Measurements from ENCODE around the gene CFAP119. TPM values are rescaled to one million over a fixed set of nuclear protein-coding genes. Genes with fewer than 3 reads are reported as not detected.
A peak's percentile ranks its signal among the peaks of the same experiment; 100 is the strongest.

Gene CFAP119
- total and polyA plus RNA-seq, 9 of the 15 experiments (the other 6 are each of a cell fraction or from before 2014, with no cell fraction given), result 5.5 to 33.7 (median 9.6) TPM

DNA sequence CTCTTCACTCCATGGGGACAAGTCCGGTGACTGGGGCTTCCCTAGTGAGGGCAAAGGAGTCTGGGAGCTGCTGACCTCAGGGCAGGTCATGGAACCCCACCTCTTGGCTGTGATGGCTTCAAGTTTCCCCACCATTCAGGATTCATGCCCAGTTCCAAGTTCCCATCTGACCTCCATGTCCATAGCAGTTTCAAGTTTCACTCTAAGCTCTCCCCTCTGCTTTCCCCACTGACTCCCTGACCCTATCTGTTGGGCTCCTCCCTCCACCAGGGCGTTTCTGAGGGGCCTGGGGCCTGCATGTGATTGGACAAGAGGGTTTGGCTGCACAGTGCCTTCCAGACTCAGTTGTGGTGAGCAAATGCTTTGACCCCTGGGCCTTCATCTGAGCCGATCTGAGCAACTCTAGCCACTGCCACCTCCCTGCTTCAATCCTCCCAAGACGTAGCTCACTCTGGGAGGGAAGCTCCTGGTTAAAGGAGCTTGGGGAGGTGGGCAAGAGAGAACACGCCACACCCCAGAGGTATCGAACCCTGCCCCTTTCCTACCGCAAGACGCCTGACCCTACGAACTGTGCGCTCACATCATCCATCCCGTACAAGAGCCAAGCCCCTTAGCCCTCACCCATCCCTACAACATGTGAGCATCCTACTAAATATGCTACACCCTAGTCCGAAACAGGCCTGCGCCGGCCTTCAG, 16.8 kb upstream of the CFAP119 start (continued):
- TF ChIP-seq, protein P1, sequence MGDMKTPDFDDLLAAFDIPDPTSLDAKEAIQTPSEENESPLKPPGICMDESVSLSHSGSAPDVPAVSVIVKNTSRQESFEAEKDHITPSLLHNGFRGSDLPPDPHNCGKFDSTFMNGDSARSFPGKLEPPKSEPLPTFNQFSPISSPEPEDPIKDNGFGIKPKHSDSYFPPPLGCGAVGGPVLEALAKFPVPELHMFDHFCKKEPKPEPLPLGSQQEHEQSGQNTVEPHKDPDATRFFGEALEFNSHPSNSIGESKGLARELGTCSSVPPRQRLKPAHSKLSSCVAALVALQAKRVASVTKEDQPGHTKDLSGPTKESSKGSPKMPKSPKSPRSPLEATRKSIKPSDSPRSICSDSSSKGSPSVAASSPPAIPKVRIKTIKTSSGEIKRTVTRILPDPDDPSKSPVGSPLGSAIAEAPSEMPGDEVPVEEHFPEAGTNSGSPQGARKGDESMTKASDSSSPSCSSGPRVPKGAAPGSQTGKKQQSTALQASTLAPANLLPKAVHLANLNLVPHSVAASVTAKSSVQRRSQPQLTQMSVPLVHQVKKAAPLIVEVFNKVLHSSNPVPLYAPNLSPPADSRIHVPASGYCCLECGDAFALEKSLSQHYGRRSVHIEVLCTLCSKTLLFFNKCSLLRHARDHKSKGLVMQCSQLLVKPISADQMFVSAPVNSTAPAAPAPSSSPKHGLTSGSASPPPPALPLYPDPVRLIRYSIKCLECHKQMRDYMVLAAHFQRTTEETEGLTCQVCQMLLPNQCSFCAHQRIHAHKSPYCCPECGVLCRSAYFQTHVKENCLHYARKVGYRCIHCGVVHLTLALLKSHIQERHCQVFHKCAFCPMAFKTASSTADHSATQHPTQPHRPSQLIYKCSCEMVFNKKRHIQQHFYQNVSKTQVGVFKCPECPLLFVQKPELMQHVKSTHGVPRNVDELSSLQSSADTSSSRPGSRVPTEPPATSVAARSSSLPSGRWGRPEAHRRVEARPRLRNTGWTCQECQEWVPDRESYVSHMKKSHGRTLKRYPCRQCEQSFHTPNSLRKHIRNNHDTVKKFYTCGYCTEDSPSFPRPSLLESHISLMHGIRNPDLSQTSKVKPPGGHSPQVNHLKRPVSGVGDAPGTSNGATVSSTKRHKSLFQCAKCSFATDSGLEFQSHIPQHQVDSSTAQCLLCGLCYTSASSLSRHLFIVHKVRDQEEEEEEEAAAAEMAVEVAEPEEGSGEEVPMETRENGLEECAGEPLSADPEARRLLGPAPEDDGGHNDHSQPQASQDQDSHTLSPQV (IDR thresholded peaks at IDR 0.05), result peak; percentile 88
- TF ChIP-seq, protein P2, sequence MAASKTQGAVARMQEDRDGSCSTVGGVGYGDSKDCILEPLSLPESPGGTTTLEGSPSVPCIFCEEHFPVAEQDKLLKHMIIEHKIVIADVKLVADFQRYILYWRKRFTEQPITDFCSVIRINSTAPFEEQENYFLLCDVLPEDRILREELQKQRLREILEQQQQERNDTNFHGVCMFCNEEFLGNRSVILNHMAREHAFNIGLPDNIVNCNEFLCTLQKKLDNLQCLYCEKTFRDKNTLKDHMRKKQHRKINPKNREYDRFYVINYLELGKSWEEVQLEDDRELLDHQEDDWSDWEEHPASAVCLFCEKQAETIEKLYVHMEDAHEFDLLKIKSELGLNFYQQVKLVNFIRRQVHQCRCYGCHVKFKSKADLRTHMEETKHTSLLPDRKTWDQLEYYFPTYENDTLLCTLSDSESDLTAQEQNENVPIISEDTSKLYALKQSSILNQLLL (CRISPR knock-in tag; IDR thresholded peaks at IDR 0.05; ENCODE audit: borderline replicate concordance), result no peak
- 0 out of 2 replicates have a peak, but pooled peaks have one; percentile 24 for TF ChIP-seq NR2C2 (CRISPR knock-in tag; IDR thresholded peaks at IDR 0.05)
- peak; percentile 71 for TF ChIP-seq NR2C2 (tag; IDR thresholded peaks at IDR 0.05)
- no peak for TF ChIP-seq CBX8 (IDR thresholded peaks at IDR 0.05; ENCODE audit: borderline replicate concordance, extremely low read depth, low read depth, low read length, poor library complexity, severe bottlenecking)
- no peak for TF ChIP-seq ZNF121 (CRISPR knock-in tag; conservative IDR thresholded peaks at IDR 0.05)
- TF ChIP-seq, protein P3, sequence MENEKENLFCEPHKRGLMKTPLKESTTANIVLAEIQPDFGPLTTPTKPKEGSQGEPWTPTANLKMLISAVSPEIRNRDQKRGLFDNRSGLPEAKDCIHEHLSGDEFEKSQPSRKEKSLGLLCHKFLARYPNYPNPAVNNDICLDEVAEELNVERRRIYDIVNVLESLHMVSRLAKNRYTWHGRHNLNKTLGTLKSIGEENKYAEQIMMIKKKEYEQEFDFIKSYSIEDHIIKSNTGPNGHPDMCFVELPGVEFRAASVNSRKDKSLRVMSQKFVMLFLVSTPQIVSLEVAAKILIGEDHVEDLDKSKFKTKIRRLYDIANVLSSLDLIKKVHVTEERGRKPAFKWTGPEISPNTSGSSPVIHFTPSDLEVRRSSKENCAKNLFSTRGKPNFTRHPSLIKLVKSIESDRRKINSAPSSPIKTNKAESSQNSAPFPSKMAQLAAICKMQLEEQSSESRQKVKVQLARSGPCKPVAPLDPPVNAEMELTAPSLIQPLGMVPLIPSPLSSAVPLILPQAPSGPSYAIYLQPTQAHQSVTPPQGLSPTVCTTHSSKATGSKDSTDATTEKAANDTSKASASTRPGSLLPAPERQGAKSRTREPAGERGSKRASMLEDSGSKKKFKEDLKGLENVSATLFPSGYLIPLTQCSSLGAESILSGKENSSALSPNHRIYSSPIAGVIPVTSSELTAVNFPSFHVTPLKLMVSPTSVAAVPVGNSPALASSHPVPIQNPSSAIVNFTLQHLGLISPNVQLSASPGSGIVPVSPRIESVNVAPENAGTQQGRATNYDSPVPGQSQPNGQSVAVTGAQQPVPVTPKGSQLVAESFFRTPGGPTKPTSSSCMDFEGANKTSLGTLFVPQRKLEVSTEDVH (IDR thresholded peaks at IDR 0.05; ENCODE audit: low read depth, partially characterized antibody), result no peak
- TF ChIP-seq, protein P4, sequence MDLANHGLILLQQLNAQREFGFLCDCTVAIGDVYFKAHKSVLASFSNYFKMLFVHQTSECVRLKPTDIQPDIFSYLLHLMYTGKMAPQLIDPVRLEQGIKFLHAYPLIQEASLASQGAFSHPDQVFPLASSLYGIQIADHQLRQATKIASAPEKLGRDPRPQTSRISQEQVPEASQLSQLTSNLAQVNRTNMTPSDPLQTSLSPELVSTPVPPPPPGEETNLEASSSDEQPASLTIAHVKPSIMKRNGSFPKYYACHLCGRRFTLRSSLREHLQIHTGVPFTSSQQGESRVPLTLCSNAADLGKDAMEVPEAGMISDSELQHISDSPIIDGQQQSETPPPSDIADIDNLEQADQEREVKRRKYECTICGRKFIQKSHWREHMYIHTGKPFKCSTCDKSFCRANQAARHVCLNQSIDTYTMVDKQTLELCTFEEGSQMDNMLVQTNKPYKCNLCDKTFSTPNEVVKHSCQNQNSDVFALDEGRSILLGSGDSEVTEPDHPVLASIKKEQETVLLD (IDR thresholded peaks at IDR 0.05), result no peak; the same call in 1 of the 2 replicates
- TF ChIP-seq KHSRP (IDR thresholded peaks at IDR 0.05), result no peak
- no peak for TF ChIP-seq MXI1 (IDR thresholded peaks at IDR 0.05; ENCODE audit: low read depth, low read length)
- TF ChIP-seq, protein P5, sequence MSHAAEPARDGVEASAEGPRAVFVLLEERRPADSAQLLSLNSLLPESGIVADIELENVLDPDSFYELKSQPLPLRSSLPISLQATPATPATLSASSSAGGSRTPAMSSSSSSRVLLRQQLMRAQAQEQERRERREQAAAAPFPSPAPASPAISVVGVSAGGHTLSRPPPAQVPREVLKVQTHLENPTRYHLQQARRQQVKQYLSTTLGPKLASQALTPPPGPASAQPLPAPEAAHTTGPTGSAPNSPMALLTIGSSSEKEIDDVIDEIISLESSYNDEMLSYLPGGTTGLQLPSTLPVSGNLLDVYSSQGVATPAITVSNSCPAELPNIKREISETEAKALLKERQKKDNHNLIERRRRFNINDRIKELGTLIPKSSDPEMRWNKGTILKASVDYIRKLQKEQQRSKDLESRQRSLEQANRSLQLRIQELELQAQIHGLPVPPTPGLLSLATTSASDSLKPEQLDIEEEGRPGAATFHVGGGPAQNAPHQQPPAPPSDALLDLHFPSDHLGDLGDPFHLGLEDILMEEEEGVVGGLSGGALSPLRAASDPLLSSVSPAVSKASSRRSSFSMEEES (CRISPR knock-in tag; IDR thresholded peaks at IDR 0.05), result no peak
- TF ChIP-seq, protein P6, sequence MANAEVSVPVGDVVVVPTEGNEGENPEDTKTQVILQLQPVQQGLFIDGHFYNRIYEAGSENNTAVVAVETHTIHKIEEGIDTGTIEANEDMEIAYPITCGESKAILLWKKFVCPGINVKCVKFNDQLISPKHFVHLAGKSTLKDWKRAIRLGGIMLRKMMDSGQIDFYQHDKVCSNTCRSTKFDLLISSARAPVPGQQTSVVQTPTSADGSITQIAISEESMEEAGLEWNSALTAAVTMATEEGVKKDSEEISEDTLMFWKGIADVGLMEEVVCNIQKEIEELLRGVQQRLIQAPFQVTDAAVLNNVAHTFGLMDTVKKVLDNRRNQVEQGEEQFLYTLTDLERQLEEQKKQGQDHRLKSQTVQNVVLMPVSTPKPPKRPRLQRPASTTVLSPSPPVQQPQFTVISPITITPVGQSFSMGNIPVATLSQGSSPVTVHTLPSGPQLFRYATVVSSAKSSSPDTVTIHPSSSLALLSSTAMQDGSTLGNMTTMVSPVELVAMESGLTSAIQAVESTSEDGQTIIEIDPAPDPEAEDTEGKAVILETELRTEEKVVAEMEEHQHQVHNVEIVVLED (CRISPR knock-in tag; IDR thresholded peaks at IDR 0.05), result no peak

All from K562 (cell line).